ENCODE data around the gene INTU.

The INTU gene

DNA sequence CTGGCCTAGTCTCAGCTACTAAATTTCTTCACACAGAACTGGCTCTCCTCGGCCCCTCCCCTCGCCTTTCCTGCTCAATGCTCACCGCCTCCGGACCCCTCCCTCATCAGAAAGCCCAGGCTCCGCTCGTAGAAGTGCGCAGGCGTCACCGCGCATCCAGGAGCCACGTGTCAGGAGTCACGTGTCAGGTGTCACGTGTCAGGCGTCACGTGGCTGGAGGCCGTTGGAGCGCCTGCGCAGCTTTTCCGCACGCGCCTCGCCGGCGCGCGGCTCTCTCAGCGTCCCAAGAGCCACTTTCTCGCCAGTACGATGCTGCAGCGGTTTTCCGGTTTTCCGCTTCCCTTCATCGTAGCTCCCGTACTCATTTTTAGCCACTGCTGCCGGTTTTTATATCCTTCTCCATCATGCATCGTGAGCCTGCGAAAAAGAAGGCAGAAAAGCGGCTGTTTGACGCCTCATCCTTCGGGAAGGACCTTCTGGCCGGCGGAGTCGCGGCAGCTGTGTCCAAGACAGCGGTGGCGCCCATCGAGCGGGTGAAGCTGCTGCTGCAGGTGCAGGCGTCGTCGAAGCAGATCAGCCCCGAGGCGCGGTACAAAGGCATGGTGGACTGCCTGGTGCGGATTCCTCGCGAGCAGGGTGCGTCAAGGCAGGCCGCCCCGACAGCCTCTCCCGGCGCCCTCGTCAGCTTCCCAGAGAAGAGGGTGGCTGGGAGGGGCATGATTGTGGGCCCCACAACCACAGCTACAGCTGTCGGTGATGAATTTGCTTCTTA lies 97.6 kb downstream of the INTU start, which contains the start of gene SLC25A31:
SLC25A31 (plus strand) TSS at position 259 of the 772 bp plus-strand sequence; CDS start at position 405, 146 bp downstream.
- no peak for DNase-seq (ENCODE audit: low read depth)
- H3K4me3 ChIP-seq (ENCODE audit: low read depth, low read length) = no peak within 1 kb of the TSS
- TF ChIP-seq, protein P1, sequence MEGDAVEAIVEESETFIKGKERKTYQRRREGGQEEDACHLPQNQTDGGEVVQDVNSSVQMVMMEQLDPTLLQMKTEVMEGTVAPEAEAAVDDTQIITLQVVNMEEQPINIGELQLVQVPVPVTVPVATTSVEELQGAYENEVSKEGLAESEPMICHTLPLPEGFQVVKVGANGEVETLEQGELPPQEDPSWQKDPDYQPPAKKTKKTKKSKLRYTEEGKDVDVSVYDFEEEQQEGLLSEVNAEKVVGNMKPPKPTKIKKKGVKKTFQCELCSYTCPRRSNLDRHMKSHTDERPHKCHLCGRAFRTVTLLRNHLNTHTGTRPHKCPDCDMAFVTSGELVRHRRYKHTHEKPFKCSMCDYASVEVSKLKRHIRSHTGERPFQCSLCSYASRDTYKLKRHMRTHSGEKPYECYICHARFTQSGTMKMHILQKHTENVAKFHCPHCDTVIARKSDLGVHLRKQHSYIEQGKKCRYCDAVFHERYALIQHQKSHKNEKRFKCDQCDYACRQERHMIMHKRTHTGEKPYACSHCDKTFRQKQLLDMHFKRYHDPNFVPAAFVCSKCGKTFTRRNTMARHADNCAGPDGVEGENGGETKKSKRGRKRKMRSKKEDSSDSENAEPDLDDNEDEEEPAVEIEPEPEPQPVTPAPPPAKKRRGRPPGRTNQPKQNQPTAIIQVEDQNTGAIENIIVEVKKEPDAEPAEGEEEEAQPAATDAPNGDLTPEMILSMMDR (IDR thresholded peaks at IDR 0.05; ENCODE audit: low read depth, low read length, missing control alignments) = no peak
- in situ Hi-C loops (cut with HindIII; ENCODE audit: low sequenced_read_pairs) = no loop called here

GRCh38 chr4:127731406-127731805 lies 98.6 kb downstream of the INTU start:
- no peak overlapping the region for H3K4me3 ChIP-seq (ENCODE audit: low read depth, low read length)
- TF ChIP-seq, protein P1 (IDR thresholded peaks at IDR 0.05; ENCODE audit: low read depth, low read length, missing control alignments) = no peak
- DNase-seq (ENCODE audit: low read depth) = no peak
- in situ Hi-C loops (cut with HindIII; ENCODE audit: low sequenced_read_pairs) = no loop called here

DNA sequence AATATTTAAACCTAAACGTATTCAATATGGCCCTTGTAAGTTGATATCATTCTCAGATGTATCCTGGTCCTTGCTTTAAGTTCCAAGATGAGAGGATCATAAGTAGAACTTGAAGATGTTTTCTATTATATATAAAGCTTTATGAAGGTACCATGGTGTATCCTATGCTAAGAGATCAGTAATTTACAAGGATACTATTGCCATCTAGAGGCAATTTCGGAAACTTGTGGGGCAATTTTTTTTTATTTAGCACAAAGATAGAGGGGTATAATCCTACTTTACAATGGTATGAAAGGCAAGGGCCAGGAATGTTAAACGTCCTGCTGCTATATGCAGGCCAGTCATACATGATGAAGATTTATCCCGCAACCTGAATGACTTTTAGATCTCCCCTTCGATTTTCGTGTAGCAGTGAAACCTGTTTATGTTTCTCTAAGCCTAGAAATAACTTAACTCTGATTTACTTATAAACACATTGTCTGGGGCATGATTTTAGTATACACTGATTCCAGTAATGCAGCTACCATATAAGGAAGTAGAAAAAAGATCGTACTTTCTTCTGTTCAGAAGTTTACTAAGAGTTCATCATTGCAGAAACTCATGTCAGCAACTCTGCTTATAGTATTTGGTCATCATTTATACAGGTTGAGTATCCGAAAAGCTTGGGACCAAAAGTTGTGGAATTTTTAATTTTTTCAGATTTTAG lies 100.0 kb downstream of the INTU start:
- TF ChIP-seq, protein P1 (IDR thresholded peaks at IDR 0.05; ENCODE audit: low read depth, low read length, missing control alignments) = peak; percentile 47
- in situ Hi-C loops (cut with HindIII; ENCODE audit: low sequenced_read_pairs) = no loop called here
- DNase-seq (ENCODE audit: low read depth) = peak; percentile 38

GRCh38 chr4:127734976-127735375 lies 102.2 kb downstream of the INTU start:
- in situ Hi-C loops (cut with HindIII; ENCODE audit: low sequenced_read_pairs) = no loop called here
- DNase-seq (ENCODE audit: low read depth) = no peak
- no peak overlapping the region for H3K4me3 ChIP-seq (ENCODE audit: low read depth, low read length)
- TF ChIP-seq, protein P1 (IDR thresholded peaks at IDR 0.05; ENCODE audit: low read depth, low read length, missing control alignments) = no peak

More for the DNA sequence above, 100.0 kb downstream of the INTU start:
- no peak overlapping the region for H3K4me3 ChIP-seq (ENCODE audit: low read depth, low read length)

DNA sequence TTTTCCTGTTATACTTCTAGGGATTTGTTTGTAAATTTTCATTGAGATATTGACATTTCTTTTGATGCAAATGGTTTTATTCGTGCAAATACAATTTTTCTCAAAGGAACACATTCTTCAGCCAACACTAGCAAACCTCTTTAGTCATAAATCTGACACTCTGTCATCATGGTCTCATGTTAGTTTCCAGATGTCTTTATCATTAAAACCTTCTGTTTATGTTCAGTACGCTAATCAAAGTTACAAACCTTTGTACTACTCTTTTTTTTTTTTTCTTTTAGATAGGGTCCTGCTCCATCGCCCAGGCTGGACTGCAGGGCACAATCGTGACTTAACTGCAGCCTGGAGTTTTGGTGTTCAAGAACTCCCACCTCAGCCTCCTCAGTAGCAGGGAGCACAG lies 104.5 kb downstream of the INTU start:
- no peak for DNase-seq (ENCODE audit: low read depth)
- in situ Hi-C loops (cut with HindIII; ENCODE audit: low sequenced_read_pairs) = no loop called here
- H3K4me3 ChIP-seq (ENCODE audit: low read depth, low read length) = no peak overlapping the region
- TF ChIP-seq, protein P1 (IDR thresholded peaks at IDR 0.05; ENCODE audit: low read depth, low read length, missing control alignments) = no peak

- in situ Hi-C loops (cut with HindIII; ENCODE audit: low sequenced_read_pairs) = no loop called here
- DNase-seq (ENCODE audit: low read depth) = no peak
- TF ChIP-seq, protein P1 (IDR thresholded peaks at IDR 0.05; ENCODE audit: low read depth, low read length, missing control alignments) = no peak
- no peak overlapping the region for H3K4me3 ChIP-seq (ENCODE audit: low read depth, low read length)
Observed at GRCh38 chr4:127741247-127741646, 108.5 kb downstream of the INTU start.

Data from astrocyte of the cerebellum (primary cell).